Kidney (tissue), 14 donors: ENCODE measurements around the gene ST8SIA5. TPM values are rescaled to one million over a fixed set of nuclear protein-coding genes. Genes with fewer than 3 reads are reported as not detected.

ENCODE experiments used
- DNase-seq, 5 donors: peaks; one replicate each; pipeline ENCODE4 v3.0.0-alpha.2; 2013 to 2020
- FAIRE-seq: peaks from 2 replicates; lab custom pipeline; 2012; peaks lifted over from hg19 to GRCh38; lab: Jason Lieb, UNC
- H3K27ac ChIP-seq, 2 donors: one replicate each; pipeline ENCODE4 v1.7.0; 2013; ENCODE audit warnings: low read depth in 2 of 2, low read length in 2 of 2, inconsistent platforms in 1 of 2
- H3K27me3 ChIP-seq: one replicate; pipeline ENCODE4 v1.7.1; 2013; ENCODE audit warnings: low read length, inconsistent platforms; ENCODE audit not compliant: control insufficient read depth, insufficient read depth
- H3K36me3 ChIP-seq, 3 donors: one replicate each; pipeline versions ENCODE4 v1.7.0 to v1.7.1; 2013; ENCODE audit warnings: low read length in 3 of 3, control low read depth in 1 of 3, inconsistent platforms in 1 of 3; ENCODE audit not compliant: insufficient read depth in 3 of 3, control insufficient read depth in 2 of 3
- H3K4me1 ChIP-seq, 3 donors: one replicate each; pipeline versions ENCODE4 v1.7.0 to v1.7.1; 2013; ENCODE audit warnings: low read length in 3 of 3, inconsistent platforms in 1 of 3, low read depth in 1 of 3; ENCODE audit not compliant: control insufficient read depth in 2 of 3, insufficient read depth in 2 of 3
- H3K4me3 ChIP-seq, 3 donors: one replicate each; pipeline versions ENCODE4 v1.7.0 to v1.8.1; 2013; ENCODE audit warnings: low read length in 3 of 3, control low read depth in 1 of 3, inconsistent platforms in 1 of 3
- H3K9ac ChIP-seq, 3 donors: one replicate each; pipeline versions ENCODE4 v1.7.0 to v1.7.1; 2013; ENCODE audit warnings: low read length in 3 of 3, control low read depth in 1 of 3, inconsistent platforms in 1 of 3
- H3K9me3 ChIP-seq, 3 donors: one replicate each; pipeline versions ENCODE4 v1.7.0 to v1.7.1; 2013; ENCODE audit warnings: low read length in 3 of 3, control low read depth in 1 of 3, inconsistent platforms in 1 of 3; ENCODE audit not compliant: control insufficient read depth in 2 of 3, insufficient read depth in 1 of 3
- CTCF ChIP-seq: IDR thresholded peaks from 3 replicates; pipeline ENCODE4 v1.5.1; 2012; ENCODE audit warnings: mild to moderate bottlenecking, moderate library complexity, borderline replicate concordance; ENCODE audit not compliant: insufficient read depth; ENCODE audit errors: extremely low read depth
- intact Hi-C: fragments of 100-400 bp; cut with DNase I; formaldehyde crosslinking; loops from one replicate; pipeline ENCODE4 v1.11.1; 2022
- polyA plus RNA-seq: library from polyadenylated mRNA; stranded (reverse); fragments of 350-450 nt; fragmentation: Illumina TruSeq; extraction: RNeasy Lipid Tissue Mini Kit (QIAGEN cat#74804); gene quantifications from one replicate; pipeline ENCODE4 v1.2.3, GENCODE V29; 2014; ENCODE audit warnings: low read depth, low replicate concordance; ENCODE audit not compliant: insufficient read depth
- total RNA-seq: library from RNA; stranded (reverse); fragmentation: NEBNext Ultra II Directional; extraction: Animal tissue kit (Norgen Biotek cat#: 25700); gene quantifications from one replicate; pipeline ENCODE4 v1.2.1, GENCODE V29; 2021
- donor health status: control.
- donor health status: control.
- donor health status: control.
- donor health status: control.
- donor health status: control.
- donor health status: DM: yes; HTN: yes; CAD: no.
- donor health status: Normal renal cell carcinoma (clear cell type).

ST8SIA5 gene
- total and polyA plus RNA-seq, 2 donors from 2014 or later: 1.4 to 2.7 TPM

DNA sequence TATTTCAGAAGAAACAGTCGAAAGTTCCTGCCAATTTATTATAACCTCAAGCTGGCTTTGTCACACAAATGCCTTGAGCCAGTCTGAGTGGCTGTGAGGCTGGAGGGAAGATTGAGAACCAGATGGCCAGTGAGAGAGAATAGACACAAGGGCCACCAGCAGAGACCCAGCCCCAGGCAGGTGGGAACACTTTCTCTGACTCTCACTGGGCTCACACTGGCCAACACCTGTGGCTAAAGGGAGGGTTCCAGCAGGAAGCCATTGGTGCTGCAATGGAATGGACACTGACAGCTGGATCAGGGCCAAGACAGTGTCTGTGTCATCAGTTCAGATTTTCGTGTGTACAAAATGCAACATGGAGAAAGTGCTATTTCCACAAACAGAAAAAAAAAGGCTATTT lies 129.7 kb downstream of the ST8SIA5 start:
- Histone ChIP-seq H3K36me3 (no peaks in the 10 kb centered on the region), H3K9me3 (no peaks in the 10 kb centered on the region), H3K9ac (no peak overlapping the region), H3K27me3 (no peaks in the 10 kb centered on the region), H3K4me3 (no peak overlapping the region), H3K27ac (no peak overlapping the region), H3K4me1 (peaks cover 0 to 3% (median 0%) of the 10 kb centered on the region in 3 donors)
- no peak for TF ChIP-seq CTCF
- no peak for DNase-seq
- intact Hi-C loops: no loop called here
- no peak for FAIRE-seq

GRCh38 chr18:46625069-46625468 lies 131.8 kb downstream of the ST8SIA5 start:
- FAIRE-seq: no peak
- Histone ChIP-seq H3K4me3 (no peak overlapping the region), H3K9me3 (no peaks in the 10 kb centered on the region), H3K27ac (no peak overlapping the region), H3K36me3 (no peaks in the 10 kb centered on the region), H3K27me3 (no peaks in the 10 kb centered on the region), H3K4me1 (peaks cover 0 to 3% (median 0%) of the 10 kb centered on the region in 3 donors), H3K9ac (no peak overlapping the region)
- no peak for DNase-seq
- TF ChIP-seq CTCF: no peak
- intact Hi-C loops: no loop called here

DNA sequence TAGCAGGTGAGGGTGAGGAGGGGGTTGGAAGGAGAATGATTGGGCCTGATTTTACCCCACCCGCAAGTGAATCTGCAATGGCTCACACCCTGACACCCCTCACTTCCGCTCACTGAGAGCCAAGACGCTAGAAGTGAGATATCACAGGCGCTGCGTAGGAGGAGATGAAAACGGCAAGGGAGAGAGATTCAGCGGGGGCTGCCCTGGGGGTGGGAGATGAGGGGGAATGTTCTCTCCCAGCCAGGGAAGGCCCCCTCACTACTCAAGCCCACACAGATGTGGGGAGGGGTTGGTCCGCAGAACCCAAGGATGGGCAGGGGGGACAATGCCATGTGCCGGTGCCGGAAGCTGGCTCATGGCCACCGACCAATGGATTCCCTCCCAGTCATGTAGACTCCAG lies 132.7 kb downstream of the ST8SIA5 start:
- no peak for DNase-seq
- H3K36me3 ChIP-seq: no peaks in the 10 kb centered on the region
- no peak overlapping the region for H3K27ac ChIP-seq
- no peak for FAIRE-seq
- no peak overlapping the region for H3K4me3 ChIP-seq
- TF ChIP-seq CTCF: no peak
- H3K4me1 ChIP-seq: peaks cover 0 to 3% (median 0%) of the 10 kb centered on the region in 3 donors
- no peak overlapping the region for H3K9ac ChIP-seq
- H3K27me3 ChIP-seq: no peaks in the 10 kb centered on the region
- no peaks in the 10 kb centered on the region for H3K9me3 ChIP-seq
- intact Hi-C loops: no loop called here

DNA sequence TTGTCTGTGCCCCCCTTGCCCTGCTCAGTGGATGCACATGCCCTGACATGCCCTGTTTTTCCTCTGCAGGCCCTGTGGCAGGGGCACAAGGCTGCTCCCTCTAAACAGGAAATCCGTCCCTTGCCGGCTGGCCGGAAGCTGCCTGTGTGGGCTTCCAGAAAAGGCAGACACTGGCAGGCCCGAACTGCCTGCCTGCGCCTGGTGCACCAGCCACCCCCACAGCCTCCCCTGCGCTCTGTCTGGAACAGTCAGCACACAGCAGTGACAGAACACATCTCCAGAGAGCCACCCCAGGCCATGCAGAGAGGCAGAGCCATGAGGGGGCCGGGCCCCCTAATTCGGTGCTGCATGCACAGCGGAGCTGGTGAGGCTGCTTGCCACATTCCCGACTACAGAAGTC lies 133.3 kb downstream of the ST8SIA5 start:
- Histone ChIP-seq H3K27ac (no peak overlapping the region), H3K4me3 (no peak overlapping the region), H3K27me3 (no peaks in the 10 kb centered on the region), H3K36me3 (no peaks in the 10 kb centered on the region), H3K9ac (no peak overlapping the region), H3K4me1 (peaks cover 0 to 3% (median 0%) of the 10 kb centered on the region in 3 donors), H3K9me3 (no peaks in the 10 kb centered on the region)
- intact Hi-C loops: no loop called here
- FAIRE-seq: no peak
- TF ChIP-seq CTCF: no peak
- DNase-seq: peak in 1 of 5 donors; percentile 7
